ENCODE data around the gene CHRNA4.
A peak's percentile ranks its signal among the peaks of the same experiment; 100 is the strongest.
"Not testable (repeated sequence)": the region's sequence is repeated elsewhere in the genome, so short reads cannot be mapped to it uniquely, and the experiment has no call there.

The CHRNA4 gene

DNA sequence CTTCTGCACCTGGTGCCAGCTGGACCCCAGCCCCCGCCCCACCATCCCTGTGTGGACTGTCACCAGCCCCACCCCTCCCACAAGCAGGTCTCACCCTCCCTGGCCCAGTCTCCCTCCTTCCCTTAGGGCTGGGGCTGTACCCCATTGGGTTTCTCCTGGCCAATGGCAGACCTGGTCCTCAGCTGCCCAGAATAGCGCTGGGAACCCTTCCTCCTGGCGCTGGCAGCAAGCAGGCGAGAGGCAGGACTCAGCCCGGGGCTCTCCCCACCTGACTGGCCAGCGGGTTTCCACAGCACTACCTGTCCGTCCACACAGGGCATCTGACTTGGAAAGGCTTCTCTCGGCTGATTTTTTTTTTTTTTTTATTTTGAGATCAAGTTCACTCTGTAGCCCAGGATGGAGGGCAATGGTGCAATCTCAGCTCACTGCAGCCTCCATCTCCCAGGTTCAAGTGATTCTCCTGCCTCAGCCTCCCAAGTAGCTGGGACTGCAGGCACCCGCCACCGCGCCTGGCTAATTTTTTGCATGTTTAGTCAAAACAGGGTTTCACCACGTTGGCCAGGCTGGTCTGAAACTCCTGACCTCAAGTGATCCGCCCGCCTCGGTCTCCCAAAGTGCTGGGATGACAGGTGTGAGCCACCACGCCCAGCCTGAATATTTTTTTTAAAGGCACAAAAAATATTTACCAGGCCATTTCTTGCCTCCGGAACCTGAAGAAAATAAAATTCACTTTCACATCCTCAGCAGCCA, 21.6 kb upstream of the CHRNA4 start:
- Histone ChIP-seq H3K4me1 (ENCODE audit: insufficient read depth, poor library complexity, severe bottlenecking) (no peaks in the 10 kb centered on the region), H3K36me3 (ENCODE audit: low read depth) (no peaks in the 10 kb centered on the region), H3K27me3 (ENCODE audit: insufficient read depth, poor library complexity, severe bottlenecking) (peaks cover 25% of the 10 kb centered on the region), H3K27ac (ENCODE audit: poor library complexity, severe bottlenecking) (no peak overlapping the region), H3K9me3 (ENCODE audit: severe bottlenecking) (peaks cover 21% of the 10 kb centered on the region), H3K4me3 (ENCODE audit: severe bottlenecking) (no peak overlapping the region)
- no peak for TF ChIP-seq CTCF (IDR thresholded peaks at IDR 0.05; ENCODE audit: poor library complexity, severe bottlenecking)
- DNase-seq (ENCODE audit: low spot score) (no peak), ATAC-seq (ENCODE audit: low read depth) (no peak)

DNA sequence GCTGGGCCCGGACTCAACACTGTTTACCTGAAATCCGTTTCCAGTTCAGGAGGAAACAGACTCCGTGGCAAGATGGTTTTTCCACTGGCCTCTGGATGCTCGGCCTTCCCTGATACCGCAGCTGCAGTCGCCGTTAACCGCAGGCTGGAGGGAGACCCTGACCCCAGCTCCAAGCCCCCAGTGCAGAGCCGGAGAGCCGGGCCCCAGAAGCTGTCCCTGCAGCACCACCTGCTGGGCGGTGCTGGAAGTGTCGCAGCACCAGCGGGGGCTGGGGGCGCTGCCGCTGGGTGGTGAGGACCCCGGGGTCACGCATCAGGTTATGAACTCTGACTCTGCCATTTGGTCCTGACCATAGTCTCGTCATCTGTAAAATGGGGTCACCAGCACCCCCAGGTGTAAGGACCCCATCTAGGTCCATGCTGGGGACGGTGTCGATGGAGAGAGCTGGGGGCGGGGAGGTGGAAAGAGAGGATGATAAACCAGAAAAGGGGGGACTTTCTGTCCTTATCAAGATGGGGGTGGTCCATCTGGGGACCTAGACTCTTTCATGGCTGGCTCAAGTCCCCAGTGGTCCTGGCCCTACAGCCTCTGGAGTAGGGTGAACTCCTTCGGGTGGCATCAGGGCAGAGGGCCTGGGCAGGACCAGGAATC, 20.8 kb upstream of the CHRNA4 start:
- peak; percentile 24; the same call in 1 of the 3 replicates for ATAC-seq (ENCODE audit: low read depth)
- no peak for DNase-seq (ENCODE audit: low spot score)
- peak; percentile 99 for TF ChIP-seq CTCF (IDR thresholded peaks at IDR 0.05; ENCODE audit: poor library complexity, severe bottlenecking)

DNA sequence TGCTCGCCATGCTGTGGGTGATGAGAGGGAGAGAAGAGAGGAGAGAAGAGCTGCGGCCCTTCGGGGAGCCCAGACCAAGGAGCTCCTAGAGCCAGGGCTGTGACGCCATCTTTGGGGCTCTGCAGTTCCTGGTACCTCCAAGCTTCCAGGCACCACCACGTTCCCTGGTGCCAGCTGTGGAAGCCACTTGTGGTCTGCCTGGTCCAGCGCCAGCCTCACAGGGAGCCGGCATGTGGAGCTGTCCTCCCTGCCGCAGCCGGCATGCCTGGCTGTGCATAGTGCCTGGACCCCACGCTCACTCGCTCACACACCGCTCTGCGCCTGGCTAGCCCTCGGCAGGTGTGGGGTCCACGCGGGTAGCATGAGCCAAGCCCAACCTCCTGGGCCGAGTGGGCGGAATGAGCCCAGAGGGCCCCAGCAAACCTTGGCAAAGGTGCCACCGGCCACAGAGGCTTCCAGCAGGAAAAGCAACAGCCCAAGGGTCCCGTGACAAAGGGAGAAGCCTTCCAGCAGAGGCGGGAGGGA, 19.3 kb upstream of the CHRNA4 start:
- DNase-seq (ENCODE audit: low spot score) (no peak), ATAC-seq (ENCODE audit: low read depth) (no peak)
- H3K36me3 ChIP-seq (ENCODE audit: low read depth), result no peaks in the 10 kb centered on the region
- peaks cover 42% of the 10 kb centered on the region for H3K27me3 ChIP-seq (ENCODE audit: insufficient read depth, poor library complexity, severe bottlenecking)
- TF ChIP-seq CTCF (IDR thresholded peaks at IDR 0.05; ENCODE audit: poor library complexity, severe bottlenecking), result no peak
- H3K27ac ChIP-seq (ENCODE audit: poor library complexity, severe bottlenecking), result no peak overlapping the region
- H3K4me1 ChIP-seq (ENCODE audit: insufficient read depth, poor library complexity, severe bottlenecking), result no peaks in the 10 kb centered on the region
- no peak overlapping the region for H3K4me3 ChIP-seq (ENCODE audit: severe bottlenecking)
- H3K9me3 ChIP-seq (ENCODE audit: severe bottlenecking), result peaks cover 6% of the 10 kb centered on the region

More for the DNA sequence above, 20.8 kb upstream of the CHRNA4 start:
- no peaks in the 10 kb centered on the region for H3K36me3 ChIP-seq (ENCODE audit: low read depth)
- H3K9me3 ChIP-seq (ENCODE audit: severe bottlenecking), result peaks cover 17% of the 10 kb centered on the region
- no peak overlapping the region for H3K4me3 ChIP-seq (ENCODE audit: severe bottlenecking)
- H3K27ac ChIP-seq (ENCODE audit: poor library complexity, severe bottlenecking), result no peak overlapping the region
- H3K27me3 ChIP-seq (ENCODE audit: insufficient read depth, poor library complexity, severe bottlenecking), result peaks cover 33% of the 10 kb centered on the region
- H3K4me1 ChIP-seq (ENCODE audit: insufficient read depth, poor library complexity, severe bottlenecking), result no peaks in the 10 kb centered on the region

DNA sequence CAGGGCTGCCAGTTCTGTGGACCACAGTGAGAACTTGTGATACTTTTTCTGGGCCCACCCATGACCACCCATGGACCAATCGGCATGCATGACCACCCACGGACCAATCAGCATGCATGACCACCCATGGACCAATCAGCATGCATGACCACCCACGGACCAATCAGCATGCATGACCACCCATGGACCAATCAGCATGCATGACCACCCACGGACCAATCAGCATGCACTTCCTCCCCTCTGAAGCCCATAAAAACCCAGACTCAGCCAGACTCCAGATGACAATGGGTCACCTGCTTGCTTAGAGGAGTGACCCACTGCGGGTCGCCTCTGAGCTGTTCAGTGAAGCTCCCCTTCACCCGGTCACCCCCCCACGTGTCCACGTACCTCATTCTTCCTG, 18.7 kb upstream of the CHRNA4 start:
- not testable (repeated sequence) for H3K4me1 ChIP-seq (ENCODE audit: insufficient read depth, poor library complexity, severe bottlenecking); H3K27ac ChIP-seq (ENCODE audit: poor library complexity, severe bottlenecking); H3K9me3 ChIP-seq (ENCODE audit: severe bottlenecking); H3K4me3 ChIP-seq (ENCODE audit: severe bottlenecking); DNase-seq (ENCODE audit: low spot score); H3K36me3 ChIP-seq (ENCODE audit: low read depth); ATAC-seq (ENCODE audit: low read depth)
- H3K27me3 ChIP-seq (ENCODE audit: insufficient read depth, poor library complexity, severe bottlenecking), result peaks cover 46% of the 10 kb centered on the region

DNA sequence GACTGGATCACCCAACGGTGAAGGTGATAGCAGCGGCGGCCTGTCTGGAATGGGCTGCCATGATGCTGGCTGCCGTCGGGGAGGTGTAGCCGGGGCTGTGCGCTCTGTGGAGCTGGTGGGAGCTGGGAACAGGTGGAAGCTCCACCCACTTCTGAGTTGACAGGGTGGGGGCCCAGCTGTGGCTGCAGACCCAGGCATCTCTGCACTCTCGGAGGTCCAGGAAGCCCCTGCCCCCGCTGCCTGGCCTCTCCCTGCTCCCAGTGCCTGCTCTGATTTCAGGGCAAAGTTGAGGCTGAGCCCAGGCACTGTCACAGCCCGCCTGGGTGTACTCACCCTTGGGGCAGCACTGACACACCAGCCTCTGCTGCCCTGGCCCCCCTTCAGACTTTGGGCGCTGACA, 18.1 kb upstream of the CHRNA4 start:
- Histone ChIP-seq H3K4me3 (ENCODE audit: severe bottlenecking) (no peak overlapping the region), H3K9me3 (ENCODE audit: severe bottlenecking) (no peaks in the 10 kb centered on the region), H3K36me3 (ENCODE audit: low read depth) (no peaks in the 10 kb centered on the region), H3K27me3 (ENCODE audit: insufficient read depth, poor library complexity, severe bottlenecking) (peaks cover 52% of the 10 kb centered on the region), H3K27ac (ENCODE audit: poor library complexity, severe bottlenecking) (no peak overlapping the region), H3K4me1 (ENCODE audit: insufficient read depth, poor library complexity, severe bottlenecking) (no peaks in the 10 kb centered on the region)
- DNase-seq (ENCODE audit: low spot score), result no peak
- TF ChIP-seq CTCF (IDR thresholded peaks at IDR 0.05; ENCODE audit: poor library complexity, severe bottlenecking), result no peak
- ATAC-seq (ENCODE audit: low read depth), result no peak

Measured in RWPE2 (cell line).